Umbilical cord (tissue), 2 donors: ENCODE data around the gene KRT71. TPM values are rescaled to one million over a fixed set of nuclear protein-coding genes. Genes with fewer than 3 reads are reported as not detected.
A peak's percentile ranks its signal among the peaks of the same experiment; 100 is the strongest.
"Not testable (repeated sequence)": the region's sequence is repeated elsewhere in the genome, so short reads cannot be mapped to it uniquely, and the experiment has no call there.

Source experiments
- DNase-seq: peaks from one replicate; pipeline ENCODE4 v3.0.0-alpha.2; 2015; ENCODE audit warnings: low spot score
- total RNA-seq: library from RNA; depleted of rRNA; stranded (reverse); fragments of >200 nt; gene quantifications from one replicate; pipeline ENCODE4 v1.2.3, GENCODE V29; 2014; ENCODE audit warnings: low replicate concordance; ENCODE audit not compliant: insufficient read depth

KRT71 gene
- total RNA-seq, 1 donor from 2014 or later: not detected

GRCh38 chr12:52521568-52522266 is 31.2 kb downstream of the KRT71 start:
- DNase-seq: peak; percentile 29

GRCh38 chr12:52521175-52521567 is 31.8 kb downstream of the KRT71 start:
- peak; percentile 76 for DNase-seq

GRCh38 chr12:52519826-52520662 is 32.9 kb downstream of the KRT71 start, which contains the start of gene KRT5:
Gene KRT5, minus strand, starts transcription at chr12:52520394. Its CDS starts 98 bp downstream, at chr12:52520296.
- DNase-seq: peak; percentile 71

- DNase-seq: no peak
Measured at GRCh38 chr12:52519387-52519703, 33.6 kb downstream of the KRT71 start.

- no peak for DNase-seq
Measured at GRCh38 chr12:52518574-52519386, 34.2 kb downstream of the KRT71 start.

- no peak for DNase-seq
Measured at GRCh38 chr12:52517888-52518287, 35.1 kb downstream of the KRT71 start.

GRCh38 chr12:52517005-52517835 is 35.7 kb downstream of the KRT71 start:
- no peak for DNase-seq

GRCh38 chr12:52515927-52516831 is 36.8 kb downstream of the KRT71 start:
- DNase-seq: peak; percentile 66

- DNase-seq: no peak
Measured at GRCh38 chr12:52515319-52515646, 37.7 kb downstream of the KRT71 start.

- DNase-seq: no peak
Measured at GRCh38 chr12:52514471-52515318, 38.2 kb downstream of the KRT71 start.

GRCh38 chr12:52513736-52514135 is 39.2 kb downstream of the KRT71 start:
- no peak for DNase-seq

- DNase-seq: no peak
Measured at GRCh38 chr12:52508211-52508610, 44.7 kb downstream of the KRT71 start.

- DNase-seq: peak; percentile 61
Measured at GRCh38 chr12:52506858-52507715, 45.9 kb downstream of the KRT71 start.

GRCh38 chr12:52502877-52503276 is 50.1 kb downstream of the KRT71 start:
- no peak for DNase-seq

- DNase-seq: no peak
Measured at GRCh38 chr12:52501490-52501889, 51.5 kb downstream of the KRT71 start.

- not testable (repeated sequence) for DNase-seq
Measured at GRCh38 chr12:52500574-52500973, 52.4 kb downstream of the KRT71 start.

- peak; percentile 84 for DNase-seq
Measured at GRCh38 chr12:52499806-52500560, 53.0 kb downstream of the KRT71 start.

- DNase-seq: peak; percentile 13
Measured at GRCh38 chr12:52498946-52499345, 54.0 kb downstream of the KRT71 start.
